Activated CD8-positive, alpha-beta memory T cell treated with anti-CD3 and anti-CD28 coated beads, Interleukin-2, amount 50 U/mL, for 4 hours (primary cell): ENCODE results near the gene SSH3.
"Not testable (repeated sequence)": the region's sequence is repeated elsewhere in the genome, so short reads cannot be mapped to it uniquely, and the experiment has no call there.

Source experiments
- DNase-seq: peaks from one replicate; pipeline ENCODE4 v3.0.0-alpha.2; 2020

Gene SSH3

GRCh38 chr11:67313125-67313890 lies 10.0 kb downstream of the SSH3 start:
- DNase-seq, result no peak

GRCh38 chr11:67314218-67314617 lies 10.9 kb downstream of the SSH3 start:
- DNase-seq, result no peak

DNA sequence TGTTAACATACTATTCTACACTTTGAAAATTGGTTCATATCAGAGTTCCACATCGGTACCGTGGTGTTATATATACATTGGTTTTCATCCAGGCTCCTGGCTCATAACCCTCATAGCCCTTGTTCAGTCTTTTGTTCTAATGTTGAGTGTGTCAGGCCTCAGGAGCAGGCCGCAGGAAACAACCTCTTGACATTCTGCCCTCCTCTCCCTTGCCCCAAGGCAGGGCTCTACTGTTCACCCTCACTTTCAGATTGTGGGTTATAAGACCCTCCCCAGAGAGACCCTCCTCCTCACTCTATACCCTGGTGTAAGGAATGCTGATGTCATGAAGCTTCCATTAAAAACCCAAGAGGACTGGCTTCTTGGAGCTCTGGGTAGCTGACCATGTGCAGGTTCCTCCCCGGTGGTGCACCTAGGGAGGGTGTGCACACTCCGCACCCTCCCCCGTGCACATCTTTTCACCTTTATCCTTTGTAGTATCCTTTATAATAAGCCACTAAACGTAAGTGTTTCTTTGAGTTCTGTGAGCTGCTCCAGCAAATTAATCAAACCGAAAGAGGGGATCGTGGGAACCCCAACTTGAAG lies 12.1 kb downstream of the SSH3 start:
- DNase-seq, result no peak

- DNase-seq, result no peak
These were observed 13.5 kb downstream of the SSH3 start for GRCh38 chr11:67316882-67317204.

DNA sequence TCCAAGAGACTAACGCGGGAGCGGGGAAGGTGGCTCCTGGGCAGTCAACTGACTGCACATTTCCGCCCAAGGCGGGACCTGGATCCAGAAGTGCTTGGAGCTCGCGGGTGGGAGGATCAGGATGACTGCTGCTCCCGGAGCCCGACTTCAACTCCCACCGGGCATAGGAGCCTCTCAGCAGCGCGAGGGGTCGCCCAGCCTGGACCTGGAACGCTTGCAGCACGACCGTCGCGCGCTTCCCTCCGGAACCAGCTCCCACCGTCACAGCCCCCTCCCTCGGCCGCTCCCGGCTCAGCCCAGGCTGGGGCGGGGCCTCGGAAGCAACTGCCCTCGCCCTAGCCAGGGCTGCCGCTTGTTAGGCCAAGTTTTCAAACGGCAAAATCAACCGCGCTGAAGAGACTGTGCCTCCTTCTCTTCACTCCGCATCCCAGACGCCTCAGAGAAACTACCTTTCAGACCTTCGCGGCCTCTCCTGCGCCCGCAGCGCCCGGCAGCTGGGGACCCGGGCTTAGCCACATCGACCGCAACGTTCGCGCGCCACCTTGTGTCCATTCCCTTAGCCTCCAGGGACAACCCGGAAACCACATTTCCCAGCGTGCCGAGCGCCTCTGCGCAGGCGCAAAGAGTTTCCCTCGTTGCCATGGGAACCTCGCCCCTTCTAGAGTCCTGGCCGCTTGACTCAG lies 14.0 kb downstream of the SSH3 start:
- DNase-seq, result peak; percentile 99

GRCh38 chr11:67317888-67318555 lies 14.7 kb downstream of the SSH3 start:
- DNase-seq, result no peak

DNA sequence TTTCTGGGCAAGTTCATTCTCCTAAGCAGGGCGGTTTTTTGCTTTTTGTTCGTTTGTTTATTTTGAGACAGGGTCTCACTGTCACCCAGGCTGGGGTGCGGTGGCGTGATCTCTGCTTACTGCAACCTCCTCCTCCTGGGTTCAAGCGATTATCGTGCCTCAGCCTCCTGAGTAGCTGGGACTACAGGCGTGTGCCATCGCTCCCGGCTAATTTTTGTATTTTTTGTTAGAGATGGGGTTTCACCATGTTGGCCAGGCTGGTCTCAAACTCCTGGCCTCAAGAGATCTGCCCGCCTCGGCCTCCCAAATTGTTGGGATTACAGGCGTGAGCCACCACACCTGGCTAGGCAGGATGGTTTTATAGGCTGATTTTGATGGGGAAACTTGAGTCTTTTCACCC lies 15.5 kb downstream of the SSH3 start:
- not testable (repeated sequence) for DNase-seq

GRCh38 chr11:67320011-67320410 lies 16.7 kb downstream of the SSH3 start:
- DNase-seq, result no peak

DNA sequence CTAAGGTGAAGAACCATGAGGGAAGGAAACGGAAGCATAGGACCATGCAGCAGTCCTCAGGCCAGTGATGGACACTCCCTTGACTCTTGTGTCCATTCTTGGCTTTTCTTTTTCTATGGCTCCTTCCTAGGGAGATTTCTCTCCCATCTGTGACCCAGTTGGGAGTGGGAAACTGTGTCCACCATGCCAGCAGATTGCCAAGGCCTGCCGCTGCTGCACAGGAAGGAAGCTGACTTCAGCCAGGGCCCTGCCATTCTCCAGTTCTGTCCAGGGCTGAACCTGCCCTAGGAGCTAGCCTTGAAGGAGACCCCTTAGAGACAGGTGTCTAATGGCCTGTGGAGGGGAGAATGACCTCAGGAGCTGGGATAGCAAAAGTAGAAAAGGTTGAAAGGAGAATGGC lies 17.4 kb downstream of the SSH3 start:
- no peak for DNase-seq

DNA sequence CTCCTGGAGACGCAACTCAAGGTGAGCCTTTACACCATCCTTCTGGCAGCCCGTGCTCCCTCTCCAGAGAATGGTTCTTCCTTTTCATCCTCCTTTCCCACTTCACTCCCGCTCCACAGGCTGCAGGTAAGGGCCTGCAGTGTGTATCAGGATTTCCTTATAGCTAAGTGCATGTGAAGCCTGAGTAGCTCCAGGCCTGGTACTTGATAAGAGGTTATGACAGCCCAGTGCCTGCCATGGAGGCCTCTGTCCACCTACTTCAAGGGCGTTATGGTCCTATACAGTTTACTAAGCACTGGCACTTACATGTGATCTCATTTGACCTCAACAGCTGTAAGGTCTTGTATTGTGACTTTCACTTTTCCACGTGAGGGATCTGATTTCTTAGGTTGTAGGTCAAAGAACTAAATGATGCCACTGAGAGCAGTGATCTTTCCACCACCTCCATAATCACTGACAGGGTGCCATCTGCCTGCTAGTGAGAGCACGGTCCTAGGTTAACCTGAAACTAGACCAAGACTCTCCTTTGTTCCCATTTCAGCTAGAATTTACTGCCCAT lies 18.1 kb downstream of the SSH3 start:
- DNase-seq, result no peak

DNA sequence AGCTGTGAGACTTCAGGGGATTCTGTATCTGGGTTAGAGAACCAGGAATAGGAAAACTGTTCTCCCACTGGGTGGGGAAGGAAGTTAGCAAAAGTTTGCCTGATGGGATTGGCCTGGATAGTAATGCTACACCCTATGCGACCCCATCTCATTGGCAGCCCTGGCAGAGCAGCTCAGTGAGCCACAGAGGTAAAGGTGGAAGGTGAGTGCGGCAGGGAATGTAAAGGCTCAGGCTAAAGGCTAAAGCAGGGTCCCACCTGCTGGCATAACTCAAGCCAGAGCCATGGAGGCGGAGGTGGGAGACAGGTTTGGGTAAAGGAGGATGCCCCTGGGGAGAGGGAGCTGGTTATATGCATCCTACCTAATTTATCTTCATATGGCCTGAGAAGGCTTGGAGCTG lies 18.7 kb downstream of the SSH3 start:
- no peak for DNase-seq

DNA sequence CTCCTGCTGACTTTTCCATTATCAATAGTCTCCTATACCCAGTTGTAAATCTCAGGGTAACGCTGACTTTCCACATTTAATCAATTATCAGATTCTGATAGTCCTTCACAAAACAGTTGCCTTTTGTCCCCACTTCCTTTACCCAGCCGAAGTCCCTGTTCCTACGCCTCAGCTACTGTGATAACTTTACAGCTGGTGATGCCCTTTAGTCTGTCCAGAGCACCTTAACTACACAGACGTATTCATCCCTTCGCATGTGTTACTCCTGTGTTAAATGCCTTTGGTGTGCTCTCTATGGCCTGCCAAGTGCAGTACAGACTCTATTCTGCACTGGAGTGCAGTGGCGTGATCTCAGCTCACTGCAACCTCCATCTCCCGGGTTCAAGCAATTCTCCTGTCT lies 20.2 kb downstream of the SSH3 start:
- no peak for DNase-seq

- no peak for DNase-seq
These were observed 28.9 kb downstream of the SSH3 start for GRCh38 chr11:67332081-67332691.

DNA sequence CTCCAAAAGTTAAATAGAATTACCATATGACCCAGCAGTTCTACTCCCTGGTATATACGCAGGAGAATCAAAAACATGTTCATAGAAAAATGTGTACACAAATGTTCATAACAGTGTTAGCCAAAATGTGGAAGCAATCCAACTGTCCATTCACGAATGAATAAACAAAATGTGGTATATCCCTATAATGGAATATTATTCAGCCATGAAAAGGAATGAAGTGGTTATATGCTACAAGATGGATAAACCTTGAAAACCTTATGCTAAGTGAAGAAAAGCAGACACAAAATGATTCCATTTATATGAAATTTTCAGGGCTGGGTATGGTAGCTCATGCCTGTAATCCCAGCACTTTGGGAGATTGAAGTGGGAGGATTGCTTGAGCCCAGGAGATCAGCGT lies 33.9 kb downstream of the SSH3 start:
- no peak for DNase-seq

- no peak for DNase-seq
These were observed 40.9 kb downstream of the SSH3 start for GRCh38 chr11:67344264-67344663.

- DNase-seq, result no peak
These were observed 42.1 kb downstream of the SSH3 start for GRCh38 chr11:67345247-67345919.

DNA sequence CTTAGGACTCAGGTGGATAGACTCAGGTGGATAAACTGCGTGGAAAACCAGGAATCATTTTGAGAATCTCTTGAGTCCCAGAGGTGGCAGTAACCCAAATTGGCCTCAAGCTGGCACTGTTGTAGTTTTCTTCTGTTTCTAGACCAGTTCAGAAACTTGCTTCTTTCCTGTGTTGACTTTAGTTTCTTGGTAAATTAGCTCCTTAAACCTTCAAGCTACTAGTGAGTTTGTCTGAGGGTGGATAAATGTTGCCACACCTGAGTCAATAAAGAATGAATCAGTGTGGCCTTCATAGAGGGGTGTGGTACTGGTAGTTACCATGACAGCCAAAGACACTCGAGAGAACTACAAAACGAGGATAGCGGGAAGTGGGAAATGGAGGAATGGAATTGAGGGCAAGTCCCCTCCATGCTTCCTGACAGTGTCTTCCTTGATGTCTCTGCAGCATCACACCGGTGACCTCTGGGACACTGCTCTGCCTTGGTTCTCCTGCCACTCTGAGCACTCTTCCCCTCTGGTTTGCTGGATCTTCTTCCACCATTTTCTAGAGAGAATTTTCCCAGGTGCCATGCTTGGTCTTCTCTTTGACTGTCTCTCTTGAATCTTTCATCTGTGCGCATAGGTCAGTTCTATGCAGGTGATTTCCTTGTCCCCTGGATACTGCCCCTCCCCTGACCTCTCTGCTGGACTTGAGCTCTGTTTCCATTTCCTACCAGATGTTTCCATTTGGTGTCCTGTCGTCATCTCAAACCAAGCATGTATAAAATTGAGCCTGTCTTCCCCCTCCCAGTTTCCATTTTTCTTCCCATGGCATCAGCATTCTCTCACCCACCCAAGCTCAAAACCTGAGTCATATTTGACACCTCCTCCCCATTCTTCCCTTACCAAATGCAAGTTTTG lies 42.8 kb downstream of the SSH3 start:
- no peak for DNase-seq

GRCh38 chr11:67347964-67348749 lies 44.8 kb downstream of the SSH3 start:
- no peak for DNase-seq

DNA sequence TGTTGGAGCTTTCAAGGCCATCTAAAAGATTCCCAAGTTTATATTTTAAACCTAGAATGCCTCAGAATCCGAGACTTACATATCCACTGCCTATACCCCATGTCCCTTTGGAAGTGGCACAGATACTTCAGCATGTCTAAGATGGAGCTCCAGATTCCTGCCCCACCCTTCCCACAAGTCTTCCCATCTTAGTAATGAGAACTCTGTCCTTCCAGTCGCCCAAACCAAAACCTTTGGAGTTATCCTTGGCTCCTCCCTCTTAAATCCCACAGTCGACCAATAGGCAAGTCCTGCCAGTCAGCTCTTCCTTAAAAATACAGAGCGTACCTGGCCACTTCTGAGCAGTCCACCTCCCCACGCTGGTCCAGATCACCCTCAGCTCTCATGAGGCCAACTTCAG lies 45.7 kb downstream of the SSH3 start:
- no peak for DNase-seq

DNA sequence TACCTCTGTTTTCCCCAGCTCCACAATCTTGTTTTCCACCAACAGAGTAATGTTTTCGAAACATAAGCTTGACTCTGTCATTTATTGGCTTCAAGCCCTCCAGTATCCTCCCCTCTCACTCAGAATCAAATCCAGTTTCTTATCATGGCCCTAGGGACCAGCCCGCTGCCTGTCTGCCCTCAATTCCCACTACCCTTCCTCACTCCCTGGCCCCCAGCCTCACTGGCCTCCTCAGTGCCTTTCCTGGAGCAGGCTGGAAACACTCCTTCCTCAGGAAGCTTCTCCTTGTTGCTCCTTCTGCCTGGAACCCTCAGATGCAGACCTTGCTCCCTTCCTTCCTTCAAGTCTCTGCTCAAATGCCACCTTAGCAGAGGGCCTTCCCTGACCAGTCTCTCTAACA lies 46.1 kb downstream of the SSH3 start:
- no peak for DNase-seq
